ENCODE measurements around the gene ITPKC.

Gene ITPKC

GRCh38 chr19:40739030-40739839 lies 22.3 kb downstream of the ITPKC start:
- H3K4me3 ChIP-seq (ENCODE audit: low read depth, low read length), result no peak overlapping the region
- peaks cover 40% of the 10 kb centered on the region for H3K36me3 ChIP-seq (ENCODE audit: control insufficient read depth, insufficient read depth, low read length)
- H3K9ac ChIP-seq (ENCODE audit: low read depth, low read length), result no peak overlapping the region
- H3K9me3 ChIP-seq (ENCODE audit: control insufficient read depth, insufficient read depth, low read length), result no peaks in the 10 kb centered on the region
- H3K4me1 ChIP-seq (ENCODE audit: control insufficient read depth, insufficient read depth, low read length), result peaks cover 2% of the 10 kb centered on the region
- no peaks in the 10 kb centered on the region for H3K27me3 ChIP-seq (ENCODE audit: control insufficient read depth, insufficient read depth, low read length)

DNA sequence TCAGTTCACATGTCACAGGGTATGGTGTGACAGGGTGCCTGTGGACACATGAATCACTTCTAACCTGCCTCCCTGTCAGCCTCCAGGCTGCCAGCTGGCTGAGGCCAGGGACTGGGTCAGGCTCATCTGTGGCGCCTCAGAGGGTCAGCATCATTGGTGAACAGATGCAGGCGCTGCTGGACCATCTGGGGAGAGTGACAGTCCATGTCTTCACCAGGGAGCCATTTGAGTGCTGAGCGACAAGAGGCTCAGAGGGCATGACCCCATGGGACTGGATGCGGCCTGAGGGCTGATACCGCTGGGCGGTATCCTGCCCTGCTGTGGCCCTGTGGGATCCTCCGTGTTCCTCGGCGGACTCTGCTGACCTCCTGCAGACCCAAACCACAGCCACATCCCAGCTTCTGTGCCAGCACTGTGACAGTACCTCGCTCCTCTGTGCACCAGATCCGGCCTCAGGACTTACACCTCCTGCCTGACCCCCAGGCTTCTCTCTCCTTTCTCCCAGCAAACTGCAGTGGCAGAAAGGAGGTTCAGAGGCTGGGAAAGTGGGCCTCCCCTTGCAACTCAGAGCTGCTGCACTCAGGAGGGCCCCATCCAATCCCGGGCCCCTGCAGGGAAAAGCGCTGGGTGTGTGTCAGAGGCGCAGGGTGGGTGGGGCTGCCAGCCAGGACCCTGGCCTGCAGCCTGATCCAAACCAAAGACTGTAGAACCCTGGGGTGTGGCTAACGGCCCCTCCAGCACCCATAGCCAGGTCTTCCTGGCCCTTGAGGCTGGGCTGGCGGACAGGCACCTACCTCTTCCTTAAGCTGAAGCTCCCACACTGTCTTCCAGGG lies 23.2 kb downstream of the ITPKC start:
- no peaks in the 10 kb centered on the region for H3K9me3 ChIP-seq (ENCODE audit: control insufficient read depth, insufficient read depth, low read length)
- no peaks in the 10 kb centered on the region for H3K27me3 ChIP-seq (ENCODE audit: control insufficient read depth, insufficient read depth, low read length)
- no peak overlapping the region for H3K4me3 ChIP-seq (ENCODE audit: low read depth, low read length)
- peaks cover 5% of the 10 kb centered on the region for H3K4me1 ChIP-seq (ENCODE audit: control insufficient read depth, insufficient read depth, low read length)
- no peak overlapping the region for H3K9ac ChIP-seq (ENCODE audit: low read depth, low read length)
- H3K36me3 ChIP-seq (ENCODE audit: control insufficient read depth, insufficient read depth, low read length), result peaks cover 36% of the 10 kb centered on the region

- H3K36me3 ChIP-seq (ENCODE audit: control insufficient read depth, insufficient read depth, low read length), result peaks cover 29% of the 10 kb centered on the region
- H3K4me1 ChIP-seq (ENCODE audit: control insufficient read depth, insufficient read depth, low read length), result peaks cover 7% of the 10 kb centered on the region
- no peaks in the 10 kb centered on the region for H3K9me3 ChIP-seq (ENCODE audit: control insufficient read depth, insufficient read depth, low read length)
- no peak overlapping the region for H3K9ac ChIP-seq (ENCODE audit: low read depth, low read length)
- no peak overlapping the region for H3K4me3 ChIP-seq (ENCODE audit: low read depth, low read length)
- no peaks in the 10 kb centered on the region for H3K27me3 ChIP-seq (ENCODE audit: control insufficient read depth, insufficient read depth, low read length)
These were observed 23.8 kb downstream of the ITPKC start for GRCh38 chr19:40740747-40741146.

- no peak overlapping the region for H3K9ac ChIP-seq (ENCODE audit: low read depth, low read length)
- no peak overlapping the region for H3K4me3 ChIP-seq (ENCODE audit: low read depth, low read length)
- peaks cover 7% of the 10 kb centered on the region for H3K4me1 ChIP-seq (ENCODE audit: control insufficient read depth, insufficient read depth, low read length)
- no peaks in the 10 kb centered on the region for H3K9me3 ChIP-seq (ENCODE audit: control insufficient read depth, insufficient read depth, low read length)
- no peaks in the 10 kb centered on the region for H3K27me3 ChIP-seq (ENCODE audit: control insufficient read depth, insufficient read depth, low read length)
- peaks cover 27% of the 10 kb centered on the region for H3K36me3 ChIP-seq (ENCODE audit: control insufficient read depth, insufficient read depth, low read length)
These were observed 24.8 kb downstream of the ITPKC start for GRCh38 chr19:40741527-40742390.

DNA sequence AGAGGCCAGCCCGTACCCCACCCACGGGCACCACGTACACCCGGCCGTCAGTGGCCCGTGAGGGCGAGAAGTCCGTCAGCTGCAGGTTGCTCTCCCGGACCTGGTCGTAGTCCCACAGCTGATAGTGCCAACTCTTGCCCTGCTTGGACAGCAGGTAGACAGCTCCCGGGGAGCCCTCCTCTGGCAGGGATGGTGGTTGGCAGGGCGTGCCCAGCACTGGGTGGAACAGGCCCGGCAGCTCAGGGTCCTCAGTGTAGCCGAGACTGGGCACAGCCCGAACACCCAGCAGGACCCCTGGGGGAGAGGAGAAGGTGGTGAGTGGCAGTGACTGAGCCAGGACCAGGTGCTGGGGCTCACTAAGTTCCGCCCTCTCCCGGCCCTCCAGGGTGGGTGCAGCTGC lies 25.6 kb downstream of the ITPKC start:
- H3K9me3 ChIP-seq (ENCODE audit: control insufficient read depth, insufficient read depth, low read length), result no peaks in the 10 kb centered on the region
- H3K36me3 ChIP-seq (ENCODE audit: control insufficient read depth, insufficient read depth, low read length), result peaks cover 20% of the 10 kb centered on the region
- no peaks in the 10 kb centered on the region for H3K27me3 ChIP-seq (ENCODE audit: control insufficient read depth, insufficient read depth, low read length)
- no peak overlapping the region for H3K4me3 ChIP-seq (ENCODE audit: low read depth, low read length)
- no peak overlapping the region for H3K9ac ChIP-seq (ENCODE audit: low read depth, low read length)
- peaks cover 7% of the 10 kb centered on the region for H3K4me1 ChIP-seq (ENCODE audit: control insufficient read depth, insufficient read depth, low read length)

DNA sequence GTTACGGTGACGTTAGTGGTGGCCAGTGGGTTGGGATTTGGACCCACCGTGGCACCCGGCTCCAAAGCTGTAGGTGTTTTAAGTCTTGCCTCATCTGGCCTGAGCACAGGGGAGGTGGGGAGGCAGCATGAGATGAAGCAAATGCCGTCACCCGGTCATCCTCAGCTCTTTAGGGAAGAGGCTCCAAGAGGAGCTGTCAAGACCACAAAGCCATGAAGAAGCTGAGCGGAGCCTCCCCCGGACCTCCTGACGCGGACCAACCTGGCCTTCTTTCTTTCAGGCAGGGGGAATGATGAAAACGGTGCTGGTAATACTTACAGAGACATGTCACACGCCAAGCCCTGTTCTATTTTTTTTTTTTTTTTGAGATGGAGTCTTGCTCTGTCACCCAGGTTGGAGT lies 26.0 kb downstream of the ITPKC start:
- no peaks in the 10 kb centered on the region for H3K9me3 ChIP-seq (ENCODE audit: control insufficient read depth, insufficient read depth, low read length)

DNA sequence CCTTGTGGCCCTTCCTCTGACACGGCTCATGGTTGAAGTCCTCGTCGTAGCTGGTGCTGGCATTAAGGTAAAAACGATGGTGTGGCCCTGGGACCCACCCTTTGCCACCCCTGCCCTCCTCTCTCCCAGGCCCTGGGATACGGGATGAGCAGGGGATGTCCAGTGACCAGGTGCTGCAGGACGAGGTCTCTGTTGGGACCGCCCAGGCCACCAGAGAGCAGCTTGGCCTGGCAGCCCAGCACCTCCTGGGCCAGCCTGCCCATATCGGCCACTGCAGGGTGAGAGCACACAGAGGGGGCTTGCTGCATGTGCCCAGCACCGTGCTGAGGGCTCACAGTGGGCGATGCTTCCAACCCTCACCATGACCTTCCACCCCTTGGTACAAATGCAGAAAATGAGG lies 27.0 kb downstream of the ITPKC start:
- Histone ChIP-seq H3K9me3 (ENCODE audit: control insufficient read depth, insufficient read depth, low read length) (no peaks in the 10 kb centered on the region), H3K36me3 (ENCODE audit: control insufficient read depth, insufficient read depth, low read length) (peaks cover 18% of the 10 kb centered on the region), H3K27me3 (ENCODE audit: control insufficient read depth, insufficient read depth, low read length) (no peaks in the 10 kb centered on the region), H3K9ac (ENCODE audit: low read depth, low read length) (no peak overlapping the region), H3K4me3 (ENCODE audit: low read depth, low read length) (no peak overlapping the region), H3K4me1 (ENCODE audit: control insufficient read depth, insufficient read depth, low read length) (peaks cover 7% of the 10 kb centered on the region)

More for the DNA sequence above, 26.0 kb downstream of the ITPKC start:
- no peak overlapping the region for H3K9ac ChIP-seq (ENCODE audit: low read depth, low read length)
- peaks cover 7% of the 10 kb centered on the region for H3K4me1 ChIP-seq (ENCODE audit: control insufficient read depth, insufficient read depth, low read length)
- no peak overlapping the region for H3K4me3 ChIP-seq (ENCODE audit: low read depth, low read length)
- H3K36me3 ChIP-seq (ENCODE audit: control insufficient read depth, insufficient read depth, low read length), result peaks cover 18% of the 10 kb centered on the region
- H3K27me3 ChIP-seq (ENCODE audit: control insufficient read depth, insufficient read depth, low read length), result no peaks in the 10 kb centered on the region

- H3K36me3 ChIP-seq (ENCODE audit: control insufficient read depth, insufficient read depth, low read length), result peaks cover 16% of the 10 kb centered on the region
- no peaks in the 10 kb centered on the region for H3K27me3 ChIP-seq (ENCODE audit: control insufficient read depth, insufficient read depth, low read length)
- H3K9ac ChIP-seq (ENCODE audit: low read depth, low read length), result peak overlapping the region; percentile 42
- peaks cover 8% of the 10 kb centered on the region for H3K4me1 ChIP-seq (ENCODE audit: control insufficient read depth, insufficient read depth, low read length)
- no peaks in the 10 kb centered on the region for H3K9me3 ChIP-seq (ENCODE audit: control insufficient read depth, insufficient read depth, low read length)
- H3K4me3 ChIP-seq (ENCODE audit: low read depth, low read length), result no peak overlapping the region
These were observed 27.9 kb downstream of the ITPKC start for GRCh38 chr19:40744554-40745401.

DNA sequence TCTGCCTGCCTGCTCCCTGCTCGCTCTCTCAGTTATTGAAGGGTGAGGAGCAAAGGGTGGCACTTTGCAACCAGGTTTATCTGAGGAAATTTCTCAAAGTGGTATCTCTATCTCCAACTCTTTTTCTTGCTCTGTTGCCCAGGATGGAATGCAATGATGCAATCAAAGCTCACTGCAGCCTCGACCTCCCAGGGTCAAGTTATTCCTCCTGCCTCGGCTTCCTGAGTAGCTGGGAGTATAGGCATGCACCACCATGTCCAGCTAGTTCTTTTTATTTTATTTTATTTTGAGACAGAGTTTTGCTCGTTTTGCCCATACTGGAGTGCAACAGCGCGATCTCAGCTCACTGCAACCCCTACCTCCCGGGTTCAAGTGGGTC lies 28.5 kb downstream of the ITPKC start:
- Histone ChIP-seq H3K4me3 (ENCODE audit: low read depth, low read length) (no peak overlapping the region), H3K4me1 (ENCODE audit: control insufficient read depth, insufficient read depth, low read length) (peaks cover 11% of the 10 kb centered on the region), H3K9ac (ENCODE audit: low read depth, low read length) (peak overlapping the region; percentile 42), H3K36me3 (ENCODE audit: control insufficient read depth, insufficient read depth, low read length) (peaks cover 14% of the 10 kb centered on the region), H3K27me3 (ENCODE audit: control insufficient read depth, insufficient read depth, low read length) (no peaks in the 10 kb centered on the region), H3K9me3 (ENCODE audit: control insufficient read depth, insufficient read depth, low read length) (no peaks in the 10 kb centered on the region)

DNA sequence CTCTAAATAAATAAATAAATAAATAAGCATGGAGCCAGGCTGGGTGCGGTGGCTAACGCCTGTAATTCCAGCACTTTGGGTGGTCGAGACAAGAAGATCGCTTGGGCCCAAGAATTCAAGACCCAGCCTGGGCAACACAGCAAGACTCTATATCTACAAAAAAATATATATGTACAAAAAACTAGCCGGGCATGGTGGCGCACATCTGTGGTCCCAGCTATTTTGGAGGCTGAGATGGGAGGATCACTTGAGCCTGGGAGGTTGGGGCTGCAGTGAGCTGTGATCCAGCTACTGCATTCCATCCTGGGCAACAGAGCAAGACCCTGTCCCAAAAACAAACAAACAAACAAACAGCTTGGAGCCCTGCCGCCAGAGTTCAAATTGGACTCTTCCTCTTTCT lies 30.6 kb downstream of the ITPKC start:
- Histone ChIP-seq H3K4me3 (ENCODE audit: low read depth, low read length) (no peak overlapping the region), H3K27me3 (ENCODE audit: control insufficient read depth, insufficient read depth, low read length) (no peaks in the 10 kb centered on the region), H3K4me1 (ENCODE audit: control insufficient read depth, insufficient read depth, low read length) (peaks cover 9% of the 10 kb centered on the region), H3K9me3 (ENCODE audit: control insufficient read depth, insufficient read depth, low read length) (no peaks in the 10 kb centered on the region), H3K9ac (ENCODE audit: low read depth, low read length) (no peak overlapping the region), H3K36me3 (ENCODE audit: control insufficient read depth, insufficient read depth, low read length) (peaks cover 11% of the 10 kb centered on the region)
